Sigmoid colon (tissue), 4 donors: ENCODE data around the gene ACSL4.

Experiments
- CTCF ChIP-seq, 4 experiments: fragments of 450-650 bp in 3 of 4; fragments of 200-600 bp in 1 of 4; IDR thresholded peaks; one replicate each; pipeline ENCODE4 v1.5.1; 2016 to 2019; ENCODE audit warnings: antibody characterized with exemption in 4 of 4, mild to moderate bottlenecking in 3 of 4, moderate library complexity in 2 of 4
- POLR2A ChIP-seq, 2 donors: fragments of 450-650 bp; IDR thresholded peaks; one replicate each; pipeline ENCODE4 v1.6.1; 2016; ENCODE audit warnings: antibody characterized with exemption in 2 of 2, mild to moderate bottlenecking in 2 of 2, moderate library complexity in 2 of 2
- POLR2AphosphoS5 ChIP-seq, 4 donors: sonication (generic); formaldehyde crosslinking; IDR thresholded peaks; one replicate each; pipeline ENCODE4 v1.6.1; 2017; ENCODE audit warnings: antibody characterized with exemption in 4 of 4

- TF ChIP-seq CTCF (IDR thresholded peaks at IDR 0.05) (no peak), POLR2AphosphoS5 (IDR thresholded peaks at IDR 0.05) (no peak), POLR2A (IDR thresholded peaks at IDR 0.05) (no peak)
Observed at GRCh38 chrX:109728173-109728535, 4.9 kb downstream of the ACSL4 start.
